Gastrocnemius medialis (tissue), 4 donors: Measurements from ENCODE around the gene TXLNA.

Experiments
- POLR2A ChIP-seq, 2 donors: fragments of 450-650 bp; IDR thresholded peaks; one replicate each; pipeline ENCODE4 v1.6.1; 2017; ENCODE audit warnings: antibody characterized with exemption in 2 of 2, mild to moderate bottlenecking in 2 of 2, moderate library complexity in 2 of 2
- TF ChIP-seq, protein P1 (sequence below), 5 experiments: fragments of 450-650 bp in 3 of 5; fragments of 200-600 bp in 2 of 5; sonication (generic) in 2 of 5; IDR thresholded peaks in 4 of 5; conservative IDR thresholded peaks in 1 of 5; 1 replicate in 4 of 5; 2 replicates in 1 of 5; pipeline ENCODE4 v1.5.1; 2016 to 2019; ENCODE audit warnings: antibody characterized with exemption in 5 of 5, mild to moderate bottlenecking in 3 of 5, moderate library complexity in 3 of 5

DNA sequence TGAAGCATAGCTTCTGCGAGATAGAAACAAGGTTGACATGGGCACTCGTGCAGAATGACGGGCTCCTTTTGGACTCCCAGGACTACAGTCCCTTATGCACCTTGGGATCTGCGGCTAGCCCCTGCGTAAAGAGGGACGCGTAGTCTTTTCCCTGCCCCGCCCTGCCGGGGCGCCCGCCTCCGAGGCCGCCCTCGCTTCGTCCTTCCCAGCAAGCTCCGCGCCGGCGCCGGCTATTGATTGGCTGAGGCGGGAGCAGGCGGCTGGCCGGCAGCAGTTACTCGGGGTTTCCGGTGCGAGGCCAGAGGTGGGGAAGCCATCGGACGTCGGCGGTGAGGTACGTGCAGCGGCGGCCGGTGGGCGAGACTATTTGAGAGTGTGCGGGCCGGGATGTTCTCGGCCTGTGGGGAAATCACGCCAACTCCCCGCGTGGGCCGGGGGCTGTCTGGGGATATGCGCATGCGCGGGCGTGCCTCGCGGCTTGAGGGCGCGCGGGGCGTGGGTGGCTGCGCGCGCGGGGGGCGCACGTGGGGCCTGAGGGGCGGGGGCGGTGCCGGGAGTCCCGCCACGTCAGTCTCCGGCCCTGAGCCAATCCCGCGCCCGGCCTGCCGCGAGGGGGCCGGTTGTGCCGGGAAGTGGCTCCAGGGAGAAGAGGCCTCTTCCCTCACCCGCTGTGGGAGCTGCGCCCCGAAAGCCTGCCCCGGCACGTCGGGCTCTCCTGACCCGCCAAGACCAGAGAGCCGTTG lies at the start of gene TXLNA:
- TF ChIP-seq, protein P1, sequence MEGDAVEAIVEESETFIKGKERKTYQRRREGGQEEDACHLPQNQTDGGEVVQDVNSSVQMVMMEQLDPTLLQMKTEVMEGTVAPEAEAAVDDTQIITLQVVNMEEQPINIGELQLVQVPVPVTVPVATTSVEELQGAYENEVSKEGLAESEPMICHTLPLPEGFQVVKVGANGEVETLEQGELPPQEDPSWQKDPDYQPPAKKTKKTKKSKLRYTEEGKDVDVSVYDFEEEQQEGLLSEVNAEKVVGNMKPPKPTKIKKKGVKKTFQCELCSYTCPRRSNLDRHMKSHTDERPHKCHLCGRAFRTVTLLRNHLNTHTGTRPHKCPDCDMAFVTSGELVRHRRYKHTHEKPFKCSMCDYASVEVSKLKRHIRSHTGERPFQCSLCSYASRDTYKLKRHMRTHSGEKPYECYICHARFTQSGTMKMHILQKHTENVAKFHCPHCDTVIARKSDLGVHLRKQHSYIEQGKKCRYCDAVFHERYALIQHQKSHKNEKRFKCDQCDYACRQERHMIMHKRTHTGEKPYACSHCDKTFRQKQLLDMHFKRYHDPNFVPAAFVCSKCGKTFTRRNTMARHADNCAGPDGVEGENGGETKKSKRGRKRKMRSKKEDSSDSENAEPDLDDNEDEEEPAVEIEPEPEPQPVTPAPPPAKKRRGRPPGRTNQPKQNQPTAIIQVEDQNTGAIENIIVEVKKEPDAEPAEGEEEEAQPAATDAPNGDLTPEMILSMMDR (IDR thresholded peaks at IDR 0.05 in 4 of 5, conservative IDR thresholded peaks at IDR 0.05 in 1 of 5) = peak in 2 of 5 experiments; percentile 15 to 39
- peak; percentile 72 to 75 for TF ChIP-seq POLR2A (IDR thresholded peaks at IDR 0.05)
